Hepatocyte (in vitro differentiated cells): ENCODE results near the gene GOLPH3. TPM values are rescaled to one million over a fixed set of nuclear protein-coding genes. Genes with fewer than 3 reads are reported as not detected.

Experiments used
- DNase-seq: peaks from one replicate; pipeline ENCODE4 v3.0.0-alpha.2; 2016; ENCODE audit warnings: low spot score
- H2AFZ ChIP-seq: fragments of 200-600 bp; sonication (generic); 2 replicates; pipeline ENCODE4 v1.6.0; 2016; ENCODE audit warnings: antibody characterized with exemption, mild to moderate bottlenecking
- H3K27ac ChIP-seq: fragments of 200-600 bp; sonication (generic); 2 replicates; pipeline ENCODE4 v1.5.1; 2016; ENCODE audit warnings: mild to moderate bottlenecking
- H3K27me3 ChIP-seq: fragments of 200-600 bp; sonication (generic); 2 replicates; pipeline ENCODE4 v1.6.1; 2016
- H3K36me3 ChIP-seq: fragments of 200-600 bp; sonication (generic); replicated peaks from 2 replicates; pipeline ENCODE4 v1.5.1; 2016; ENCODE audit warnings: low read depth; ENCODE audit not compliant: insufficient read depth
- H3K4me1 ChIP-seq: fragments of 200-600 bp; sonication (generic); 2 replicates; pipeline ENCODE4 v1.5.1; 2016; ENCODE audit warnings: mild to moderate bottlenecking, moderate library complexity; ENCODE audit not compliant: insufficient read depth
- H3K4me2 ChIP-seq: fragments of 200-600 bp; sonication (generic); 2 replicates; pipeline ENCODE4 v1.6.0; 2016
- H3K4me3 ChIP-seq: fragments of 200-600 bp; sonication (generic); 2 replicates; pipeline ENCODE4 v1.5.1; 2016; ENCODE audit warnings: mild to moderate bottlenecking
- H3K79me2 ChIP-seq: fragments of 200-600 bp; sonication (generic); 2 replicates; pipeline ENCODE4 v1.6.0; 2017; ENCODE audit warnings: mild to moderate bottlenecking
- H3K9me2 ChIP-seq: fragments of 200-600 bp; sonication (generic); replicated peaks from 2 replicates; pipeline ENCODE4 v1.6.0; 2017; ENCODE audit warnings: mild to moderate bottlenecking; ENCODE audit not compliant: insufficient read depth
- H3K9me3 ChIP-seq: fragments of 200-600 bp; sonication (generic); 2 replicates; pipeline ENCODE4 v1.5.1; 2016; ENCODE audit warnings: low read depth, mild to moderate bottlenecking
- H4K20me1 ChIP-seq: fragments of 200-600 bp; sonication (generic); 2 replicates; pipeline ENCODE4 v1.6.0; 2016; ENCODE audit warnings: mild to moderate bottlenecking; ENCODE audit not compliant: insufficient read depth, poor library complexity, severe bottlenecking
- EZH2 ChIP-seq: fragments of 200-600 bp; sonication (generic); IDR thresholded peaks from 2 replicates; pipeline ENCODE4 v1.6.1; 2016; ENCODE audit warnings: antibody characterized with exemption, mild to moderate bottlenecking, borderline replicate concordance
- EZH2phosphoT487 ChIP-seq: fragments of 200-600 bp; sonication (generic); IDR thresholded peaks from one replicate; pipeline ENCODE4 v1.6.1; 2018; ENCODE audit warnings: antibody characterized with exemption, mild to moderate bottlenecking, low read depth, moderate library complexity; ENCODE audit not compliant: unreplicated experiment, severe bottlenecking
- WGBS: methylation state at CpG from one replicate; pipeline ENCODE4 v1.1.6; 2016; ENCODE audit warnings: low lambda C conversion rate; ENCODE audit errors: missing lambda C conversion rate; 5-methylcytosine and 5-hydroxymethylcytosine counted together
- polyA plus RNA-seq: library from polyadenylated mRNA; unstranded; fragments of >200 nt; fragmentation: Nextera tagmentation; extraction: Ambion mirVana; gene quantifications from 2 replicates; pipeline ENCODE4 v1.2.1, GENCODE V29; 2016
- total RNA-seq: library from RNA; depleted of rRNA; stranded (reverse); fragments of >200 nt; gene quantifications from 2 replicates; pipeline ENCODE4 v1.2.3, GENCODE V29; 2014
- TF ChIP-seq, protein P1 (sequence below): fragments of 200-600 bp; sonication (generic); IDR thresholded peaks from 2 replicates; pipeline ENCODE4 v1.5.1; 2016; ENCODE audit warnings: antibody characterized with exemption, mild to moderate bottlenecking; ENCODE audit not compliant: poor library complexity

Gene GOLPH3
- total and polyA plus RNA-seq, 2 experiments from 2014 or later: 115 to 145 TPM

DNA sequence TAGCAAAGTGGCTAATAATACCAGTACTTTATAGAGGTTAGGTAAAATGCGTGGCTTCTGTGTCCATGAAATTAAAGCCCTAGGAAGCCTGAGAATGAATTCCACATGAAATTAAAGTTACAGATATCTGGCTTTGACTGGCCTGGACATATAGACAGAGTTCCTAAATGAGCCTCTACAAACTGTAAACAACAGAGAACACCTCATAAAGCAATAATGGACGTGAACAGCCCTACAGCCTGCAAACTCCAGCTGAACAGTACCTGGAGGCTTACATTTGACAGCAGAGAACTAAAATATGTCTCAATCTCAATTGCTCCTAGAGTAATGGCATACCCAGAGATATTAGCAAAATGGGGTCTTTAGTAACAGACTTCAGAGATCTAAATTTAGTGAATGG lies 28.7 kb downstream of the GOLPH3 start:
- TF ChIP-seq EZH2: no peak
- H3K4me1 ChIP-seq: peaks cover 26% of the 10 kb centered on the region
- H3K27me3 ChIP-seq: no peaks in the 10 kb centered on the region
- H3K79me2 ChIP-seq: peaks cover 83% of the 10 kb centered on the region
- no peak overlapping the region for H3K27ac ChIP-seq
- WGBS: 43% methylated on average over 2 of the region's 2 CpGs
- no peak overlapping the region for H3K4me3 ChIP-seq
- H2AFZ ChIP-seq: no peak overlapping the region
- no peak for DNase-seq
- H3K9me2 ChIP-seq: no peaks in the 10 kb centered on the region
- H3K4me2 ChIP-seq: no peak overlapping the region
- H3K9me3 ChIP-seq: no peaks in the 10 kb centered on the region
- peaks cover 75% of the 10 kb centered on the region for H4K20me1 ChIP-seq
- no peaks in the 10 kb centered on the region for H3K36me3 ChIP-seq

DNA sequence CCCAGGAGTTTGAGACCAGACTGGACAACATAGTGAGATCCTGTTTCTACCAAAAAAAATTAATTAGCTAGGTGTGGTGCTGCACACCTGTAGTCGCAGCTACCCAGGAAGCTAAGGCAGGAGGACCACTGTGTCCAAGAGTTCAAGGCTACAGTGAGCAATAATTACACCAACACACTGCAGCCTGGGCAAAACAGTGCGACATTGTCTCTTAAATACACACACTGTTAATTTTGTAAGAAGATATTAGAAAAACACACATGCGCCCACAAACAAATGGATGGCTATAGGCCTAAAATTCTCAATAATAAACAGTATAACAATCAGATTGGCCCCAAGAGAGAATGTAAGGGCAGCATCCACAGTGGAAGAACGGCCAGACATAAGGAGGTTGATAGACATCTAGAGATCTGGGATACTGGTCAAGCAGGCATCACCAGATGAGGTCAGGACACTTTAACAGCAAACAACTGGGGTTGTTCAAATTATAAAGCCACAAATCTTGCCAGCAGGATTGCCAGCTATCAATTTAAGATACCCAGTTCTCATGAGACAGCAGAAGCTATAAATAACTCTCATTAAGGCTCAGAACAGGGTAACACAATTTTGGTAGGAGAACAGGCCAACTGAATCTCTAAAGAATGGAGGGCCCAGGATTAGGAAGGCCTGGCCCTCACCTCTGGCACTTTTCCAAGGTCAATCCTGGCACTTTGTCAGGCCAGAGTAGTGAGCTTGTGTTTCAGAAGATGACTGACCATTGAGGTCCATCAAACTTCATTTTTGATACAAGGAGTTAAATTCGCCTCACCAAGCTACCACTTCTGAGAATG lies 29.5 kb downstream of the GOLPH3 start:
- H3K4me1 ChIP-seq: peaks cover 26% of the 10 kb centered on the region
- H4K20me1 ChIP-seq: peaks cover 76% of the 10 kb centered on the region

DNA sequence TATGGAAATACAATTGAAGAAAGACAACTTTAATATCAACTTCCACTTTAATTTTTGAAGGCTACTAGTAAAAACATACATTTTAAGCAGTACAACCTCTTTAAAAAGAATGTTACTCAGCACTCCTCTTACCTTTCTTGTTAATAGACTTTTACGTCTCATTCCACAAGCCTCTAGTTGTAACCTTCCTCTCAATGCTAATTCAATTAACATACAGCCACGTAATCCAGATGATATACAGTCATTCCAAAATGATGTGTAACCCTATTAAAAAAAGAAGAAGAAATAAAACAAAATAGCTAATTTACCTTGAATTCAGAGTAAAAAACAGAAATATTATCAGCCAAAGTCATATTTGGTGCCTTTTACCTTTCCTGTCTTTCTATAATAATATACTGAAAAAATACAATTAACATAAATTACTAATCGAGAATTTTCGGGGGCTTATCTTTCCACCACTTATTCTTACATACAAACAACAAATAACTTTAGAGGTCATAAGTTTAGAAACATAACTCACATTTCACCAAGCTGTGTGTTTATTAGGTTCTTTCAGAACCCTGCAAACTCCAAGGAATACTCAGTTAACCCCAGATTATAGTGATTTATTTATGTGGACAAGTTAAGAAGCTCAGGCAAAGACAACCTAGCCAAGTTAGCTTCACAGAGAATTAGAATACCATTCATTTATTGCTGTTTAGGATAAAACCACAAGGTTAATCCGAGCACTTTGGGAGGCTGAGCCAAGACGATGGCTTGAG lies 30.3 kb downstream of the GOLPH3 start:
- peaks cover 83% of the 10 kb centered on the region for H3K79me2 ChIP-seq
- TF ChIP-seq, protein P1, sequence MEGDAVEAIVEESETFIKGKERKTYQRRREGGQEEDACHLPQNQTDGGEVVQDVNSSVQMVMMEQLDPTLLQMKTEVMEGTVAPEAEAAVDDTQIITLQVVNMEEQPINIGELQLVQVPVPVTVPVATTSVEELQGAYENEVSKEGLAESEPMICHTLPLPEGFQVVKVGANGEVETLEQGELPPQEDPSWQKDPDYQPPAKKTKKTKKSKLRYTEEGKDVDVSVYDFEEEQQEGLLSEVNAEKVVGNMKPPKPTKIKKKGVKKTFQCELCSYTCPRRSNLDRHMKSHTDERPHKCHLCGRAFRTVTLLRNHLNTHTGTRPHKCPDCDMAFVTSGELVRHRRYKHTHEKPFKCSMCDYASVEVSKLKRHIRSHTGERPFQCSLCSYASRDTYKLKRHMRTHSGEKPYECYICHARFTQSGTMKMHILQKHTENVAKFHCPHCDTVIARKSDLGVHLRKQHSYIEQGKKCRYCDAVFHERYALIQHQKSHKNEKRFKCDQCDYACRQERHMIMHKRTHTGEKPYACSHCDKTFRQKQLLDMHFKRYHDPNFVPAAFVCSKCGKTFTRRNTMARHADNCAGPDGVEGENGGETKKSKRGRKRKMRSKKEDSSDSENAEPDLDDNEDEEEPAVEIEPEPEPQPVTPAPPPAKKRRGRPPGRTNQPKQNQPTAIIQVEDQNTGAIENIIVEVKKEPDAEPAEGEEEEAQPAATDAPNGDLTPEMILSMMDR: no peak
- TF ChIP-seq EZH2phosphoT487: no peak
- no peak for TF ChIP-seq EZH2
- no peaks in the 10 kb centered on the region for H3K36me3 ChIP-seq
- no peak overlapping the region for H2AFZ ChIP-seq
- peaks cover 26% of the 10 kb centered on the region for H3K4me1 ChIP-seq
- H3K27me3 ChIP-seq: no peaks in the 10 kb centered on the region
- H3K4me3 ChIP-seq: no peak overlapping the region
- H3K4me2 ChIP-seq: no peak overlapping the region
- no peaks in the 10 kb centered on the region for H3K9me2 ChIP-seq
- no peaks in the 10 kb centered on the region for H3K9me3 ChIP-seq
- 88% methylated on average over 6 of the region's 6 CpGs for WGBS
- DNase-seq: no peak
- peaks cover 76% of the 10 kb centered on the region for H4K20me1 ChIP-seq
- peak overlapping the region; percentile 25 for H3K27ac ChIP-seq

More for the DNA sequence above, 29.5 kb downstream of the GOLPH3 start:
- Histone ChIP-seq H3K36me3 (no peaks in the 10 kb centered on the region), H3K27me3 (no peaks in the 10 kb centered on the region), H3K9me3 (no peaks in the 10 kb centered on the region), H3K9me2 (no peaks in the 10 kb centered on the region), H3K79me2 (peaks cover 83% of the 10 kb centered on the region), H2AFZ (no peak overlapping the region), H3K4me2 (no peak overlapping the region), H3K27ac (no peak overlapping the region), H3K4me3 (no peak overlapping the region)
- TF ChIP-seq EZH2 (no peak), EZH2phosphoT487 (no peak)
- TF ChIP-seq, protein P1: no peak
- DNase-seq: no peak
- 97% methylated on average over 5 of the region's 5 CpGs for WGBS
